Islet of Langerhans (tissue), 1 donor: ENCODE measurements around the gene TMEM35B.

ENCODE experiments used
- FAIRE-seq: peaks from one replicate; lab custom pipeline; 2011; peaks lifted over from hg19 to GRCh38; lab: Jason Lieb, UNC

The TMEM35B gene

DNA sequence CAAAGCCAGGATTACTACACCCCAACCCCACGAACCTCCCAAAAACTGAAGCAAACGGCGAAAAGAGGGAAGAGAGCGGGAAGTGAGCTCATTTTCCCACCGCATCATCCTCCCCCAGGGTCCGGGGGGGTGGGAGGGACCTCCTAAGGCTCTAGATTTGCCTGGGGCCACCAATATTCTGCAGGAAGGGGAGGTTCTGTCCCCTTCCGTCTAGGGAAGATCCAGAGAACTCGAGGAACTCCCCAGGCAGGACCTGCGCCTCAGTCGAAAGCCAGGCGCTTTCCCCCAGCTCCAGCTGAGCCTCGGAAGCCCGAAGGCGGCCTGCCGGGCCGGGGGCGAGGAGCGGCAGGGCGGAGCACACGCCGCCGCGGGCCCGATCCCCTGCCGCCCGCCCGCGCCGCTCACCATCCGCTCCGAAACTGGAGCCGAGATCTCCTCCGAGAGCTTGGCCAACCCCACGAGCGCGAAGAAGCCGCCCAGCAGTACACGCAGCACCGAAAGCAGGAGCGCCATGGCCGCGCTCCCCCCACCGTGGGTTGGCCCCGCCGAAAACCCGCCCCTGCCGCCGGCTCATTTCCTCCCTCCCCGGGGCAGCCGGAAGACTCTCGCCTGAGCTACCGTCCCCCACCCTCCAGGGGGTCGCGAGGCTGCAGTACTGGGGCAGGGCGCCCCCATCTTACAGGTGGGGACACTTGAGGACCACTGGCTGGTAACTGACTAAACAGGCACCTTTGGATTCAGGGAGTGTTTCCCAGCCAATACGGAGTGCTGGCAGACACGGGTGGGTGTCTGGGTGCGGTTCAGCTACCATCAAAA, at the start of gene TMEM35B:
TSS of gene TMEM35B (minus strand) at position 555 of the 816 bp plus-strand sequence. CDS start at position 513, 42 bp downstream.
- no peak for FAIRE-seq

GRCh38 chr1:35033346-35033745, 48.2 kb upstream of the TMEM35B start:
- FAIRE-seq, result no peak

DNA sequence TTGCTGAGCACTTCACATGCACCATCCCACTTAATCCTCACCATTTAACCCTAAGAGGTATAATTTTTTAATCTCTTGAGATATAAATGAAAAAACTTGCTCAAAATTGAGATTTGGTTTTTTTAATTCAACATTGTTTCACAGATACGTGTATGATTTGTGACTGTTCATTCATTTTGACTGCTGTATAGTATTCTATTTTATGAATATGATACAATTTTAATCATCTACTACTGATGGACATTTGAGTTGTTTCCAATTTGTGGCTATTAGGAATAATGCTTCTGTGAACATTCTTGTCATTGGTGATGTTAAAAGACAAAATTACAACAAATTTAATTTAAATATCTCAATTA, 47.2 kb upstream of the TMEM35B start:
- FAIRE-seq, result peak; percentile 38

DNA sequence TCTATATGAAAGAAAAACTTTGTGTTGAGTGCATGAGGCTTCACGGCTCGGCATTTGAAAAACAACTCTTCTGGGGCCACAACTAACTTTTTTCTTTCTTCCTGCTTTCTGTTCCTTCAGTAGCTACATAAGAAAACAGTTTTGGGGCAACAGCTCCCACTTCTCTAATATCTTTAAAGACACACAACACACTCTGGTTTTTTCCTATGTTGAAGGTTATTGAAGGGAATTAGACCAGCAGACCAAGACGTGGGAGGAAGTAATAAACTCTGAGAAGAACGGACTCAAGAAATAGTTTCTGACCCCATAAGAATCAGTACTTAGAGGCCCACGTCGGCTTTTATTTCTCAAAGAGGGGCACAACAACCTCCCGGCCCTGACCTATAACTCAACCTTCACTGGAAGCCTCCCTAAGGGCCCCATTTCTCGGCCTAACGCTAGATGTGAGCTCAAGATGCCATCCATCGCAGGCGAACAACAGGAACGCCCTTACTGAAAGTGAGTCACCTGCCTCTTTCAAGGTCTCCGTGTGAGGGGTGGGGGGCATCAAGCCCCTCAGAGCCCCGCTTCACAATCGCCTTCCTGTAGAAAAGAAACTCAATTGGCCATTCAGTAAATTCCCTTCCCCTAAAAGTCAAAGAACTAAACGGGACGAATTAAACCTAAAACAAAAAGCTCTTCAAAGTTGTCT, 45.8 kb upstream of the TMEM35B start:
- FAIRE-seq, result no peak

GRCh38 chr1:35030338-35030737, 45.2 kb upstream of the TMEM35B start:
- no peak for FAIRE-seq

DNA sequence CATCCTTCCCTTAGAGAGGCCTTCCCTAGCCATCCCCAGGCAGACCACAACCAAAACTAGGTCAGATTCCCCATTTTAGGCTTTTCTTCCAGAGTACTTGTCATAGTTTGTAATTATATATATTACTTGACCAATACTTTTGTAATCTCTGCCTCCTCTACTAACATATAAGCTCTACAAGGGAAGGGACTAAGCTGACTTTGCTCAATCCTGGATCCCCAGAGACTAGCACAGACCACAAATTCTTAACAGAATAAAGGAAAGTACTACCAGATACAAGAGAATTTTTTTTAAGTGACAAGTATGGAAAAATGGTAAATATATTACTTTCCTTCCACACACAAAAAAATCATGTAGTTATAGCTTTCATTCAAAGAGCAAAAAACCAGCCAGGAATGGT, 44.6 kb upstream of the TMEM35B start:
- FAIRE-seq, result no peak

DNA sequence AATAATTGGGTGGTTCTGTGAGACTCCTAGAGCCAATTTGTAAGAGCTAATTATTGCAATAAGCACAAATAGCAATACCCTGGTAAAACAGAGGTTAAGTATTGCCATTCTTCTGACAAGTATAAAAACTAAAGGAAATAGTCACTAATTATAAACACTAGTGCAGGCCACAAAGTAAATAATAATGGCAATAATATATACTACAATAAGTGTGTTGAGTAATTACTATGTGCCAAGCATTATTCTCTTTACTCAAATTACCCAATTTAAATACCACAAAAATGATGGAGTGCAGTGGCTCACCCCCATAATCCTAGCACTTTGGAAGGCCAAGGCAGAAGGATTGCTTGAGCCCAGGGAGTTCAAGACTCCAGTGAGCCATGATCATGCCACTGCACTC, 31.3 kb upstream of the TMEM35B start:
- no peak for FAIRE-seq

GRCh38 chr1:35014486-35014885, 29.3 kb upstream of the TMEM35B start:
- no peak for FAIRE-seq

DNA sequence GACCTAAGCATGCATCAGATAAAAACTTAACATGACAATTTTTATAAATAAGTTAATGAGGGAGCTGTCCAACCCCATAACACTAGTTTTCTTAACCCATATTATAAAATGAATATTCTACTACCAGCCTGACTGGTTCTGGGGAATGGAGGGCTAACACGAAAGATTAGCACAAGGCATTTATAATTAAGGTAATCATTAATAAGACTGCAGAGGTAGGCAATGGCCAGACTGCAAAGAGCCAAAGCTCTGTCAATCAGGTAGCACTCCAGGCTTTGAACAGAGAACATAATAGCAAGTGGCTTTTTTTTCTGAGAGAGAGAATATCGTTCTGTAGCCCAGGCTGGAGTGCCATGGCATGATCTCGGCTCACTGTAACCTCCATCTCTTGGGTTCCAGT, 20.6 kb upstream of the TMEM35B start:
- no peak for FAIRE-seq

DNA sequence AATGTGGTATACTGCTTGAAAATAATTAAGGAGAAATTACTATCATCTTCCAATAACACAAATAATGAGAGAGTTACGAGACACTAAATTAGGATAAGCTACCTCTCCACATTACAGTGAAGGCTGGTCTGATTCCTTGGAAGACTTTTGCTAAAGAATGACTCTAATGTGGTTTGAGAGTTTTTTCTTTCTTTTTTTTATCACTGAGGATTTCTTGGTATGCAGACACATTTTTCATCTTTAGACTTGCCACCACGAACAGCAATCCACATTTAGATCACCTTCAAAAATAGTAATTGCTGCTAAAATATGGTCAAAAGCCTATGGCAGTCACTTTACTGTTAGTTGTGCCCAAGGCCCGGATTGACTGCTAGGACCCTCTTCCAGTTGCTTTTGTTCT, 16.6 kb upstream of the TMEM35B start:
- FAIRE-seq, result no peak

GRCh38 chr1:34994878-34995277, 9.7 kb upstream of the TMEM35B start:
- FAIRE-seq, result no peak

- FAIRE-seq, result no peak
These were observed 3.4 kb upstream of the TMEM35B start for GRCh38 chr1:34988581-34988980.

DNA sequence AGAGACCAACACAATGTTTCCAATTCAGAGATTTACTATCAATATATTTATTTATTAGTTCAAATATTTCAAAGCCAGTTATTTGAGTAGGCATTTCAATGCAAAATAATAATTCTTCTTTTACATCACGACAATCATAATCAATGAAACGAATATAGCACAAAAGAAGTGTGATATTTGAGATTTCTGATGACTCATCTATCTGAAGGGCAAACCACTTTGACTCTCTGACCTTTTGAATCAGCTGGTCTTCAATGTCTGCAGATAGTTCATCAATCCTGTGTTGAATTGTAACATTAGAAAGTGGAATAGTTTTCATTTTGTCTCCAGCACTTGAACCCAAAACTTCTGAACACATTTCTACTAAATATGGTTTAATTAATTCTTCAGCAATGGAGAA, 3.0 kb upstream of the TMEM35B start:
- FAIRE-seq, result no peak

DNA sequence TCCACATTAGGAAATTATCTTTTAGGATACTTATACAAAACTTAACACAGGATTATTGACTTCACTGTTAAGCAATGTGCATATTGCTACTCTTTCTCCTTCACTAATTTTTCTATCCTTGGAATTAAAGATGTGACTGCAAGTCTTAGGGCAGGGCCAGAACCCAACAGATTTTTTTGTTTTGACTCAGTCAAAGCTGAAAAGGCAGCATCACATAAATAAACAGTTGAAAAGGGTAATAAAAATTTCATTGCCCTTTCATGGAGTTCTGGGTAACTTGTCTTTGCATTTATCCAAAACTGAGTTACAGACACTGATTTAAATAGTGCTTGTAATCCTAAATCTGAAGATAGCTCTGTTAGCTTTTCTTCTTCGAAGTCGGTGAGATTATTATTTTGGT, 1.9 kb upstream of the TMEM35B start:
- FAIRE-seq, result no peak

GRCh38 chr1:34985609-34985904, 410 bp upstream of the TMEM35B start:
- peak; percentile 5 for FAIRE-seq

- FAIRE-seq, result no peak
These were observed 733 bp downstream of the TMEM35B start for GRCh38 chr1:34984435-34984792.

- FAIRE-seq, result no peak
These were observed 1.3 kb downstream of the TMEM35B start for GRCh38 chr1:34983700-34984355.

DNA sequence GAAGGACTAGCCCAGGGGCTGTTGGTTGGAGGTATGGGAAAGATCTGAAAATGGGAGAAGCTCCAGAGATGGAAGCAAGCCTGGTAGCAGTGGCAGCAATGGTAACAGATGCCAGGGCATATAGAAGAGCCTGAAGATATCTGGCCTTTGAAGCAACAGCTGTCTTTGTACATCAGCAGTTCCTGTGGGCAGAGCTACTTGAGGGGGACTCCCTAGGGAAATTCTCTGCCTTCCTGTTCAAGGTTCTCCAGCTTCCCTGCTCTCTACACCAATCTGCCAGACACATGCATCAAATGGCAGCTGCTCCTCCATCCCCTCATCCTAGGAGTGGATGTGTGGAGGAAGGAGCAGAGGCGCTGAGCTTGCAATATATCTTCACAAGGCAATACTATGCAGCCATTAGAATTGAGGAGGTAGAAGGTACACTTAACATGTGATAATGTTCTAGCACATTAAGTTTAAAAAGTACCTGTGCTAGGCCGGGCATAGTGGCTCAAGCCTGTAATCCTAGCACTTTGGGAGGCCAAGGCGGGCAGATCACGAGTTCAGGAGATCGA, 2.2 kb downstream of the TMEM35B start:
- no peak for FAIRE-seq

DNA sequence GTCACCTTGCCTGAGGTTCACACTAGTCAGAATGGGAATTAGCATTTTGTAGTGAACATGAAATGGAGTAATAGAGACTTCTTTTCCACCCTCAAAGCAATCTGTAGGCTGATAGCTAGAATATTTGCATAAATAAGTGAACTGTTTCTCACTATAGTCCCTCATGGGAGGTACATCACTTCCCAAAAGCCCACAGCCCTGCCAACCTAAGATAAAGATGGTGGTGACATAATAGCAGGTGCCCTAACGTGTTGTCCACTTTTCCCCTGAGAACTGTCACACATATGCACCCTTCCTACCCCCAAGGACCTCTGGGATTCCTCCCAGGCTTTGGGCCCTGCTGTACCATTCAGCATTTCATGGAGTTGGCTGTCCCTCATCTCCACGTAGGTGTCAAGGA, 4.4 kb downstream of the TMEM35B start:
- FAIRE-seq, result no peak

DNA sequence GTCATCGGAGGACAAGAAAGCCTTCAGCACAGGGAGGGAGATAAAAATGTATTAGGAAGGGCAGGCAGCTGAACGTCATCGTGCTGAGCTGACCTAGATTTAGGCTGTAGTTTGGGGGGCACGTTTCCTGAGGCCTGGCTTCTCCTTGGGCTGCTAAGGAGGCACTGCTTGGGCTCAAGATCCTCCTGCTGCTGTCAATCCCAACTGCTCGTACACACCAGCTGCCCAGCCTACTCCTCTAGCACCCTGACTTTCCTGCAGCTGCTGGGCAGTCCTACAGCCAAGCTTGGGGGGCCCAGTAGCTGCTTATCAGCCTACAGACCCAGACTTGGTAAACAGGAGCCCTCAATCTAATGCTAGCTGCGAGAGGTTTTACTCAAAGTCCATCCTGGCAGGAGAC, 6.2 kb downstream of the TMEM35B start:
- FAIRE-seq, result no peak

DNA sequence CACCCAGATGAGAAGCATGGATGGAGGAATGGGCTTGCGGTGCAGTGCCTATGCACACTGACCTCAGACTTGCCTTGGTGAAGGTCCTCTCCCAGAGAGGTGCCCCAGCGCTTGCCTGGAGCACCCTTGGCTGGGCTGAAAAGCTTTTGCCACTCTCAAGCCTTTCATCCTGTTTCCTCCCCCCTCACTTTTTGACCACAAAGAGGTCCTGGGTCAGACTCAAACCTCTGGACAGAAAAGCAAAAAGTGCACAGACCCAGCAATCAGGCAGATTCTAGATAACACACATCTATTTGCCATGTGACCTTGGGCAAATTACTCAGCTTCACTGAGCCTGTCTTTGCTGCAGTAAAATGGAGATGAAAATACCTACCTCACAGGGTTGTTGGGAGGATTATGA, 7.3 kb downstream of the TMEM35B start:
- no peak for FAIRE-seq

GRCh38 chr1:34977210-34977471, 8.0 kb downstream of the TMEM35B start:
- FAIRE-seq, result no peak

DNA sequence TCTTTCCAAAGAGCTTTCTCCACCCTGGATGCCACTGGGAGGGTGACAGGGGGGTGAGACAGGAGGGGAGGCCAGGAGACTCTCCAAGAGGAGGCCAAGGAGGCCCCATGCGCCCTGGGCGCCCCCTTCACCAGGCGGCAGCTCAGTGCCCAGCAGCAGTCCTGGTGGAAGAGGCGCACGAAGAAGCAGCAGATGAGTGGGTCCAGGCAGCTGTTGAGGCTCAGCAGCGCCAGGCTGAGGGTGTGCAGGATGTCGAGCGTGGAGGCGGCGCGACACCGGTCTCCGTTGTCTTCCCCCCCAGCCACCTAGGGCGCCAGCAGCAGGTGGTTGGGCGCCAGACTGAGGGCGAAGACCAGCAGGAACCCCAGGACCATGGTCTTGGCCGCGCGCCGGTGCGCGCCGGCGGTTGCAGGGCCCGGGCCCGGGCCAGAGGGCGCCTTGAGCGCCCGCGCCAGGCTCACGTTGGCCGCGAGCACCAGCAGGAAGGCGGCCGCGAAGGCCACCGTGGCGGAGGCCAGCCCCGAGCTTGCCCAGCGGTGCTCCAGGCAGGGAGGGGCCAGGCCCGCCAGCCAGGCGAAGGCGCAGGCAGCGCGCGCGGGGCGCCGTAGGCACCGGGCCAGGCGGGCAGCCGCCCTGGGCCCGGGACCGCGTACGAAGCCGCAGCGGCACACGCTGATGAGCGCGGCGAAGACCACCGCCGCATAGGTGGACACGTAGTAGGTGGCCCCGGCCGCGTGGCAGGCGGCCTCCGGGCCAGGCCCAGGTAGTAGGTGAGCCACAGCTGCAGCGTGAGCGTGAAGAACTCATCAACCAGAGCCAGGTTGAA, 8.6 kb downstream of the TMEM35B start:
- no peak for FAIRE-seq
